Gastrocnemius medialis (tissue), 4 donors: Measurements from ENCODE around the gene C3orf22.

Experiments used
- CTCF ChIP-seq, 5 experiments: fragments of 450-650 bp in 3 of 5; fragments of 200-600 bp in 2 of 5; sonication (generic) in 2 of 5; IDR thresholded peaks in 4 of 5; conservative IDR thresholded peaks in 1 of 5; 1 replicate in 4 of 5; 2 replicates in 1 of 5; pipeline ENCODE4 v1.5.1; 2016 to 2019; ENCODE audit warnings: antibody characterized with exemption in 5 of 5, mild to moderate bottlenecking in 3 of 5, moderate library complexity in 3 of 5
- POLR2A ChIP-seq, 2 donors: fragments of 450-650 bp; IDR thresholded peaks; one replicate each; pipeline ENCODE4 v1.6.1; 2017; ENCODE audit warnings: antibody characterized with exemption in 2 of 2, mild to moderate bottlenecking in 2 of 2, moderate library complexity in 2 of 2

GRCh38 chr3:126512916-126513650 is 45.6 kb downstream of the C3orf22 start:
- TF ChIP-seq CTCF (IDR thresholded peaks at IDR 0.05 in 4 of 5, conservative IDR thresholded peaks at IDR 0.05 in 1 of 5) (no peak), POLR2A (IDR thresholded peaks at IDR 0.05) (no peak)
